Uterus (tissue), 4 donors: Measurements from ENCODE around the gene ORMDL3. TPM values are rescaled to one million over a fixed set of nuclear protein-coding genes. Genes with fewer than 3 reads are reported as not detected.

Experiments
- DNase-seq, 2 donors: peaks; one replicate each; pipeline ENCODE4 v3.0.0-alpha.2; 2019 to 2020
- H3K27ac ChIP-seq, 2 donors: fragments of 200-600 bp; sonication (generic); 1 replicate in 1 of 2; 2 replicates in 1 of 2; pipeline ENCODE4 v1.5.1; 2016 to 2018
- H3K27me3 ChIP-seq, 2 donors: fragments of 200-600 bp; sonication (generic); one replicate each; pipeline ENCODE4 v1.5.1; 2018 to 2019; ENCODE audit warnings: control low read depth in 1 of 2
- H3K36me3 ChIP-seq, 2 donors: fragments of 200-600 bp; sonication (generic); one replicate each; pipeline ENCODE4 v1.5.1; 2019; ENCODE audit warnings: control low read depth in 1 of 2
- H3K4me1 ChIP-seq, 2 donors: fragments of 200-600 bp; sonication (generic); one replicate each; pipeline ENCODE4 v1.5.1; 2018 to 2019; ENCODE audit warnings: control low read depth in 1 of 2
- H3K4me3 ChIP-seq, 2 donors: fragments of 200-600 bp; sonication (generic); 1 replicate in 1 of 2; 2 replicates in 1 of 2; pipeline ENCODE4 v1.5.1; 2018 to 2019; ENCODE audit warnings: mild to moderate bottlenecking in 1 of 2
- H3K9me3 ChIP-seq, 2 donors: fragments of 200-600 bp; sonication (generic); one replicate each; pipeline ENCODE4 v1.5.1; 2019; ENCODE audit warnings: control low read depth in 1 of 2
- CTCF ChIP-seq, 4 experiments: fragments of 200-600 bp in 2 of 4; fragments of 450-650 bp in 2 of 4; sonication (generic) in 2 of 4; IDR thresholded peaks; one replicate each; pipeline ENCODE4 v1.5.1; 2016 to 2019; ENCODE audit warnings: antibody characterized with exemption in 4 of 4, mild to moderate bottlenecking in 2 of 4, moderate library complexity in 1 of 4
- POLR2A ChIP-seq, 2 donors: fragments of 450-650 bp; IDR thresholded peaks; one replicate each; pipeline ENCODE4 v1.6.1; 2016; ENCODE audit warnings: antibody characterized with exemption in 2 of 2, mild to moderate bottlenecking in 1 of 2, moderate library complexity in 1 of 2
- intact Hi-C: fragments of 100-400 bp; cut with DNase I; formaldehyde crosslinking; loops from one replicate; pipeline ENCODE4 v1.15.1; 2023; ENCODE audit warnings: low total_unique reads
- total RNA-seq, 4 donors: library from RNA; depleted of rRNA in 3 of 4; stranded (reverse); fragments of >200 nt in 3 of 4; gene quantifications; one replicate each; pipeline versions ENCODE4 v1.1.0 to v1.2.4, GENCODE V29; 2014 to 2023
- donor health status: DM: yes; HTN: yes; CAD: no.

The ORMDL3 gene
- total RNA-seq, 4 donors from 2014 or later = 15.9 to 71.5 (median 42.9) TPM

GRCh38 chr17:39965017-39965699 lies 37.8 kb upstream of the ORMDL3 start:
- no peak overlapping the region for H3K4me3 ChIP-seq
- intact Hi-C loops = no loop called here
- H3K27me3 ChIP-seq = no peaks in the 10 kb centered on the region
- no peak for TF ChIP-seq CTCF (IDR thresholded peaks at IDR 0.05)
- TF ChIP-seq POLR2A (IDR thresholded peaks at IDR 0.05) = no peak
- no peaks in the 10 kb centered on the region for H3K36me3 ChIP-seq
- H3K9me3 ChIP-seq = no peaks in the 10 kb centered on the region
- H3K4me1 ChIP-seq = no peaks in the 10 kb centered on the region
- no peak for DNase-seq
- H3K27ac ChIP-seq = no peak overlapping the region

- intact Hi-C loops = no loop called here
- H3K27me3 ChIP-seq = no peaks in the 10 kb centered on the region
- H3K4me3 ChIP-seq = no peak overlapping the region
- DNase-seq = no peak
- no peaks in the 10 kb centered on the region for H3K4me1 ChIP-seq
- H3K36me3 ChIP-seq = no peaks in the 10 kb centered on the region
- no peak overlapping the region for H3K27ac ChIP-seq
- no peak for TF ChIP-seq POLR2A (IDR thresholded peaks at IDR 0.05)
- TF ChIP-seq CTCF (IDR thresholded peaks at IDR 0.05) = no peak
- H3K9me3 ChIP-seq = no peaks in the 10 kb centered on the region
These were observed 36.4 kb upstream of the ORMDL3 start for GRCh38 chr17:39963829-39964228.

GRCh38 chr17:39962642-39963220 lies 35.3 kb upstream of the ORMDL3 start, which contains the start of gene GSDMA:
Gene GSDMA, plus strand, starts transcription at chr17:39963004. Its CDS starts 2,684 bp downstream, at chr17:39965688.
- no peaks in the 10 kb centered on the region for H3K9me3 ChIP-seq
- H3K4me1 ChIP-seq = no peaks in the 10 kb centered on the region
- no peaks in the 10 kb centered on the region for H3K27me3 ChIP-seq
- DNase-seq = no peak
- no peaks in the 10 kb centered on the region for H3K36me3 ChIP-seq
- no peak within 1 kb of the TSS for H3K4me3 ChIP-seq
- TF ChIP-seq CTCF (IDR thresholded peaks at IDR 0.05) = no peak
- TF ChIP-seq POLR2A (IDR thresholded peaks at IDR 0.05) = no peak
- intact Hi-C loops = no loop called here
- no peak within 1 kb of the TSS for H3K27ac ChIP-seq

- no peak for TF ChIP-seq CTCF (IDR thresholded peaks at IDR 0.05)
- TF ChIP-seq POLR2A (IDR thresholded peaks at IDR 0.05) = no peak
- H3K4me1 ChIP-seq = no peaks in the 10 kb centered on the region
- DNase-seq = no peak
- no peak overlapping the region for H3K4me3 ChIP-seq
- no peaks in the 10 kb centered on the region for H3K27me3 ChIP-seq
- no peaks in the 10 kb centered on the region for H3K9me3 ChIP-seq
- no peak overlapping the region for H3K27ac ChIP-seq
- intact Hi-C loops = no loop called here
- H3K36me3 ChIP-seq = no peaks in the 10 kb centered on the region
These were observed 33.2 kb upstream of the ORMDL3 start for GRCh38 chr17:39960524-39961041.

GRCh38 chr17:39955726-39956225 lies 28.4 kb upstream of the ORMDL3 start:
- Histone ChIP-seq H3K4me3 (no peak overlapping the region), H3K9me3 (no peaks in the 10 kb centered on the region), H3K27me3 (no peaks in the 10 kb centered on the region), H3K36me3 (no peaks in the 10 kb centered on the region), H3K27ac (no peak overlapping the region), H3K4me1 (peaks cover 0 to 5% of the 10 kb centered on the region in 2 donors)
- TF ChIP-seq POLR2A (IDR thresholded peaks at IDR 0.05) (no peak), CTCF (IDR thresholded peaks at IDR 0.05) (no peak)
- intact Hi-C loops = no loop called here
- no peak for DNase-seq
